NB4 (cell line): Measurements from ENCODE around the gene LEKR1.

Experiments used
- DNase-seq: peaks from one replicate; pipeline ENCODE4 v3.0.0; 2010; ENCODE audit warnings: low read depth
- H3K4me3 ChIP-seq: one replicate; pipeline ENCODE4 v1.5.1; 2011; ENCODE audit warnings: mild to moderate bottlenecking, low read depth, low read length, moderate library complexity
- CTCF ChIP-seq: IDR thresholded peaks from one replicate; pipeline ENCODE4 v1.5.1; 2012; ENCODE audit warnings: low read depth, low read length
- MYC ChIP-seq: IDR thresholded peaks from 2 replicates; pipeline ENCODE4 v1.6.1; 2011; ENCODE audit warnings: low read depth, low read length
- POLR2A ChIP-seq: IDR thresholded peaks from 2 replicates; pipeline ENCODE4 v1.6.1; 2011; ENCODE audit warnings: mild to moderate bottlenecking; ENCODE audit not compliant: insufficient read length; ENCODE audit errors: extremely low read depth
- TF ChIP-seq, protein P1 (sequence below): IDR thresholded peaks from 2 replicates; pipeline ENCODE4 v1.6.1; 2011; ENCODE audit warnings: low read depth, low read length

Gene LEKR1

DNA sequence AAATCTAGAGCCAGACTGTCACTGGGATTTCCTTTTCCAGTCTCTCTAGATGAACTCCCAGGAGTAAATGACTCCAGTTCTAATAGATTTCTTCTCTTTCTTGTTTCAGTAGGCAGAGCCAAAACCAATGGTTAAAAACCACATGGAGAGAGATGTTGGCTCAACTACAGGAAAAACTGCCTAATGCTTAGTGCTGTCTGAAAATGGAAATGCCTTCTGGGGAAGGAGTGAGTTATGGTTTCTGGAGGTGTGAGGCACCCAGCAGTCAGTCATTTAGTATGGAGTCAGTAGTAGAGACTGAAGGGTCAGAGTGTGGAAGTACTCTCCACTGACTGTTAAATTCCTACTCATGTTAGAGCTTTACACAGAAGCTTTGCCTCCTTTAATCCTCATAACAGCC, 197.1 kb downstream of the LEKR1 start:
- no peak for TF ChIP-seq MYC
- TF ChIP-seq POLR2A: no peak
- TF ChIP-seq CTCF: no peak
- TF ChIP-seq, protein P1, sequence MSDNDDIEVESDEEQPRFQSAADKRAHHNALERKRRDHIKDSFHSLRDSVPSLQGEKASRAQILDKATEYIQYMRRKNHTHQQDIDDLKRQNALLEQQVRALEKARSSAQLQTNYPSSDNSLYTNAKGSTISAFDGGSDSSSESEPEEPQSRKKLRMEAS: no peak
- DNase-seq: no peak
- H3K4me3 ChIP-seq: no peak overlapping the region

DNA sequence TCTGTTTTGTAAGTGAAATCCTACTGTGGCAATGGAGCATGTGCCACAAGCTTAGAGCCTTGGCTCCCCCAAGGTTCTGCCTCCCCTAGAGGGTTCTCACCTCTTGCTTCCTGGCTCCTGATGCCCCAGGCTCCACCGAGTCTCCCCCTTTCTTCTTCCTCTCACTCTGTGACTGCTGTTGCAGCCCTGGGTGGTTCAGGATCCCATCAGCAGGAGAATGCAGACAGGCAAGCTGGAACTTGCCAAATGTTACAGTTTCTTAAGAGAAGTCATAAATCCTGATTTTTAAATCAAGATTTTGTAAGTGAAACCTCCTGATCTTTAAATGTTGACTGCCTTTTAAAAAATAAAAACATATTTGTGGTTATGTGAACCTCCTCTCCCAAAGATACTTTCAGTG, 199.9 kb downstream of the LEKR1 start:
- TF ChIP-seq POLR2A (no peak), MYC (no peak), CTCF (no peak)
- TF ChIP-seq, protein P1: no peak
- DNase-seq: no peak
- no peak overlapping the region for H3K4me3 ChIP-seq

GRCh38 chr3:157027861-157028745, 201.9 kb downstream of the LEKR1 start:
- DNase-seq: no peak
- H3K4me3 ChIP-seq: no peak overlapping the region
- no peak for TF ChIP-seq POLR2A
- no peak for TF ChIP-seq MYC
- TF ChIP-seq CTCF: no peak
- TF ChIP-seq, protein P1: no peak

DNA sequence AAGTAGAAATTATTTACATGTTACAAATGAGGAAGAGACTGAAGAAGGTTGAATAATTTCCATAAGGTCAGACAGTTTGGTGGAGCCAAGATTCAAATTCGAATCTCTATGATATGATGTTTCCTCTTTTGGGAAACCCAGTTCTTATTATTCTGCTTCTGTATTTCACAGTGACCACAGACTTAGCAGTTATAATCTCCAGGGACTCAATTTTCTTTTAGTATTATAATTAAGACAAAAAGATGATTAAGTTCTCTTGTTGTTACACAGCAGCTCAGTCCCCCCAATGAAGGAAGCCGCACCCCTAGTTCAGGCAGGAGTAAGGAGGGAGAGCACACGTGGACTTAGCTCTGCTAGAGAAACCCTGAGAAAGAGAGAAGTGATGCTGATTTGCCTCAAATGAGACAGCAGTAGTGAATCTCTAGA, 203.2 kb downstream of the LEKR1 start:
- H3K4me3 ChIP-seq: no peak overlapping the region
- TF ChIP-seq, protein P1: no peak
- TF ChIP-seq CTCF: no peak
- no peak for TF ChIP-seq MYC
- TF ChIP-seq POLR2A: no peak
- peak; percentile 11 for DNase-seq

DNA sequence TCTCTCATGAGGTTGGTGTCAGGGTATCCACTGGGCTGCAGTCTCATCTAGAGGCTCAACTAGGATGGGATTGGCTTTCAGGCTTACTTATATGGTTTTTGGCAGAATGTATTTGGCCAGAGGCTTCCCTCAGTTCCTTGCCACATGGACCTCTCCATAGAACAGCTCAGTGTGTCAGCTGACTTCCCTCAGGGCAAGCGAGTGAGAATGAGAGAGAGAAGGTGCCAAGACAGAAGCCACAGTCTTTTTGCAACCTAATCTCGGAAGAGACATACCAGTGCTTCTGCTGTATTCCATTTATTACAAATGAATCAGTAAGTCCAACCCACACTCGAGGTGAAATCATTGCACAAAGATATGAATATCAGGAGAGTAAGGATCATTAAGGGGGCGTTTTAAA, 204.6 kb downstream of the LEKR1 start:
- TF ChIP-seq, protein P1: no peak
- no peak for DNase-seq

DNA sequence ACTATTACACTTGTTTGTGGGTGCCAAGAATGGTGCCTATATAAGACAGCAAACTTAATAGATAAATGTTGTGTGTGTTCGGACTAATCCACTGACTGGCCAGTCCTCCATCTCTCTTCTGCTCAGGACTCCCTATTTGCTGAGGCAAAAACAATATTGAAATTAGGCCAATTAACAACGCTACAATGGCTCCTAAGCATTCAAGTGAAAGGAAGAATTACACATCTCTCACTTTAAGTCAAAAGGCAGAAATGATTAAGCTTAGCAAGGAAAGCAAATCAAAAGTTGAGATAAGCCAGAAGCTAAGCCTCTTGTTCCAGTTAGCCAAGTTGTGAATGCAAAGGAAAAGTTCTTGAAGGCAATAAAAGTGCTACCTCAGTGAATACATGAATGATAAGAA, 206.8 kb downstream of the LEKR1 start:
- DNase-seq: no peak
- TF ChIP-seq MYC (no peak), POLR2A (no peak), CTCF (no peak)
- TF ChIP-seq, protein P1: no peak

More for the DNA sequence above, 204.6 kb downstream of the LEKR1 start:
- no peak overlapping the region for H3K4me3 ChIP-seq

More for the DNA sequence above, 206.8 kb downstream of the LEKR1 start:
- no peak overlapping the region for H3K4me3 ChIP-seq
